Measurements from ENCODE around the gene NUTF2. TPM values are rescaled to one million over a fixed set of nuclear protein-coding genes. Genes with fewer than 3 reads are reported as not detected.

The NUTF2 gene
- total RNA-seq, 1 donor from 2014 or later, result 99.7 TPM

- Mint-ChIP-seq H3K4me1 (peaks cover 59% of the 10 kb centered on the region), H3K4me3 (peak overlapping the region; percentile 89), H3K36me3 (ENCODE audit: low read depth) (peaks cover 8% of the 10 kb centered on the region), H3K27me3 (no peaks in the 10 kb centered on the region), H3K9me3 (no peaks in the 10 kb centered on the region), H3K27ac (peak overlapping the region; percentile 92)
- CTCF ChIA-PET, result interaction anchor here (1.0 to 2.4 kb wide), 2 partner anchors 30 to 173 kb away, joined by 4 to 13 read pairs; no protein-coding TSS in a partner anchor
- no peak for TF ChIP-seq CTCF (IDR thresholded peaks at IDR 0.05)
- POLR2A ChIA-PET, result interaction anchor here (0.8 to 3.9 kb wide), 10 partner anchors 12 to 325 kb away, joined by 3 to 21 read pairs (median 6); partner anchors contain the start of genes DDX28, DUS2, GFOD2 and NFATC3
- intact Hi-C loops (cut with micrococcal nuclease), result loop anchor here (1.0 to 2.0 kb wide), 9 partner anchors 13 to 601 kb away; partner anchors contain the start of genes ACD, CTCF, PARD6A and PRMT7
- ATAC-seq (ENCODE audit: low read depth), result no peak
- no peak for DNase-seq
Observed at GRCh38 chr16:67846063-67846319, 742 bp upstream of the NUTF2 start.

DNA sequence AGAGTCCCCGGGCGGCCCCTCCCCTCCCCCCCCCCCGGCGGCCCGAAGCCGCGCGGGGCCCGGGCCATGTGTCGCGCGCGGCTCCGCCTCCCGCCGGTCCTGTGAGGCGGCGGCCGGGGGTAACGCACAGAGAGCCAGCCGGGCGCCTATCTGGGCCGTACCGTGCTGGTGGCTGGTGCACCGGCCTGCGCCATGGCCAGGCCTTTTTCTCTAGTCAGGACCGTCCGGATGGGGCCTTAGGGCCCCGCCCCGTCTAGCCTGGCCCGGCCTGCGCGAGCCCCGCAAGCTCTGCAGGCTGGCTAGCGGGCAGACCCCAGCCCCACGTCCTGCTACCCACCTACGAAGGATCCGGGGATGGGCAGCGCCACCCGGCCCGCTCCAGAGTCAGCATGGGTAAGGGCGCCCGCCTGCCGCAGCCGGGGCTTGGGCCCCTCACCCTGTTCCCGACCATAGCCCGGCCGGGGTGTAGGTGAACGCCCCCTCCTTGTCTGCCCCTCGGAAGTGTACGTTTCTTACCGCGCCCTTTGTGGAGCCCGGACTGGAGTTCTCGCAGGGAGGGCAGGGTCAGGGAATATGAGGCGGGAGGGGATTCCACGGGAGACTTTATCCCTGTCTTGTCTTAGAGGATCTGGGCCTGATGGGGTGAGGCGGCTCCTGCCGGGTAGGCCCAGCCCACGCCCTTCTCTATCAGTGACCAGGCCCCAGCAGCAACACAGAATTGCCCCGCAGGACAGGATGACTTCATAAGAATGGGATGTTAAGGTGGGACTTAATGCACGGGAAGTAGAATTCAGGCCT is 530 bp downstream of the NUTF2 start, which contains the start of gene CENPT:
Gene CENPT (minus strand): TSS at position 630 of the 798 bp plus-strand sequence. CDS start 13,834 bp downstream, outside the sequence.
- ChIA-PET POLR2A (interaction anchor here (0.5 to 2.1 kb wide), 3 partner anchors 41 to 1719 kb away, joined by 3 to 11 read pairs (median 6); partner anchors contain the start of genes NFAT5, NFATC3, RANBP10 and TSNAXIP1), CTCF (interaction anchor here (2.4 kb wide), 1 partner anchor 31 kb away, joined by 13 read pairs; no protein-coding TSS in a partner anchor)
- Mint-ChIP-seq H3K36me3 (ENCODE audit: low read depth) (peaks cover 8% of the 10 kb centered on the region), H3K4me1 (peaks cover 53% of the 10 kb centered on the region), H3K4me3 (peak within 1 kb of the TSS; percentile 89), H3K9me3 (no peaks in the 10 kb centered on the region), H3K27me3 (no peaks in the 10 kb centered on the region), H3K27ac (peak within 1 kb of the TSS; percentile 92)
- ATAC-seq (ENCODE audit: low read depth) (peak; percentile 45), DNase-seq (no peak)
- no peak for TF ChIP-seq CTCF (IDR thresholded peaks at IDR 0.05)
- intact Hi-C loops (cut with micrococcal nuclease), result loop anchor here (2.0 kb wide), 3 partner anchors 186 to 602 kb away; partner anchors contain the start of genes ACD, PARD6A, PRMT7 and SLC7A6OS

DNA sequence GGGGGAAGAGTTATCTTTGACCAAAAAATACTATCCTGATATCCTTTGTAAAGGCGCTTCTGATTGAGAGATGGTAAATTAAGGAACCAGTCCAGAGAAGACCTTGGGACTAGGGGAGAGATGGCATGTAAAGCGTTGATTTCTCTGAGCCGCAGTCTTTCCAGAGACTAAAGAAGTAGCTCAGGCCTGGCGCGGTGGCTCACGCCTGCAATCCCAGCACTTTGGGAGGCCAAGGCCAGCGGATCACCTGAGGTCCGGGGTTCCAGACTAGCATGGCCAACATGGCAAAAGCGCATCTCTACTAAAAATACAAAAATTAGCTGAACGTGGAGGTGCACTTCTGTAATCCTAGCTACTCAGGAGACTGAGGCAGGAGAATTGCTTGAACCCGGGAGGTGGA is 1.4 kb downstream of the NUTF2 start:
- TF ChIP-seq CTCF (IDR thresholded peaks at IDR 0.05), result no peak
- DNase-seq (no peak), ATAC-seq (ENCODE audit: low read depth) (no peak)
- H3K27me3 Mint-ChIP-seq, result no peaks in the 10 kb centered on the region
- no peak overlapping the region for H3K27ac Mint-ChIP-seq
- H3K36me3 Mint-ChIP-seq (ENCODE audit: low read depth), result peaks cover 8% of the 10 kb centered on the region
- H3K9me3 Mint-ChIP-seq, result no peaks in the 10 kb centered on the region
- intact Hi-C loops (cut with micrococcal nuclease), result no loop called here
- POLR2A ChIA-PET, result interaction anchor here (0.7 kb wide), 1 partner anchor 173 kb away, joined by 3 read pairs; no protein-coding TSS in a partner anchor
- peak overlapping the region; percentile 84 for H3K4me3 Mint-ChIP-seq
- CTCF ChIA-PET, result interaction anchor here (1.4 to 2.4 kb wide), 2 partner anchors 32 to 193 kb away, joined by 3 to 13 read pairs; no protein-coding TSS in a partner anchor
- H3K4me1 Mint-ChIP-seq, result peaks cover 48% of the 10 kb centered on the region

GRCh38 chr16:67853670-67854069 is 6.9 kb downstream of the NUTF2 start:
- Mint-ChIP-seq H3K27ac (no peak overlapping the region), H3K27me3 (no peaks in the 10 kb centered on the region), H3K4me3 (no peak overlapping the region), H3K9me3 (no peaks in the 10 kb centered on the region), H3K4me1 (peaks cover 21% of the 10 kb centered on the region), H3K36me3 (ENCODE audit: low read depth) (peaks cover 13% of the 10 kb centered on the region)
- POLR2A ChIA-PET, result no interaction called here
- DNase-seq (no peak), ATAC-seq (ENCODE audit: low read depth) (no peak)
- CTCF ChIA-PET, result no interaction called here
- intact Hi-C loops (cut with micrococcal nuclease), result no loop called here
- no peak for TF ChIP-seq CTCF (IDR thresholded peaks at IDR 0.05)

GRCh38 chr16:67855789-67856188 is 9.1 kb downstream of the NUTF2 start:
- peaks cover 16% of the 10 kb centered on the region for H3K4me1 Mint-ChIP-seq
- H3K27me3 Mint-ChIP-seq, result no peaks in the 10 kb centered on the region
- H3K27ac Mint-ChIP-seq, result no peak overlapping the region
- no peak for TF ChIP-seq CTCF (IDR thresholded peaks at IDR 0.05)
- intact Hi-C loops (cut with micrococcal nuclease), result no loop called here
- H3K4me3 Mint-ChIP-seq, result no peak overlapping the region
- DNase-seq (no peak), ATAC-seq (ENCODE audit: low read depth) (no peak)
- peaks cover 14% of the 10 kb centered on the region for H3K36me3 Mint-ChIP-seq (ENCODE audit: low read depth)
- ChIA-PET CTCF (interaction anchor here (0.6 kb wide), 1 partner anchor 1848 kb away, joined by 3 read pairs; no protein-coding TSS in a partner anchor), POLR2A (no interaction called here)
- H3K9me3 Mint-ChIP-seq, result no peaks in the 10 kb centered on the region

Measured in activated B cell treated with CpG ODN at 0.5 μM for 24 hours (primary cell).